Frontal cortex (tissue), 4 donors: ENCODE results near the gene PTPRD. TPM values are rescaled to one million over a fixed set of nuclear protein-coding genes. Genes with fewer than 3 reads are reported as not detected.
A peak's percentile ranks its signal among the peaks of the same experiment; 100 is the strongest.

Experiments used
- DNase-seq, 2 donors: peaks; one replicate each; pipeline ENCODE4 v3.0.0; 2012; ENCODE audit warnings: low spot score in 2 of 2
- FAIRE-seq: peaks from 2 replicates; lab custom pipeline; 2012; peaks lifted over from hg19 to GRCh38; lab: Jason Lieb, UNC
- total RNA-seq: library from RNA; depleted of rRNA; stranded (reverse); fragments of >200 nt; gene quantifications from one replicate; pipeline ENCODE4 v1.2.3, GENCODE V29; 2014
- donor health status: control.
- donor health status: control.
- donor health status: control.

The PTPRD gene
- total RNA-seq, 1 donor from 2014 or later = 191 TPM

GRCh38 chr9:8436786-8437185 is 2176.0 kb downstream of the PTPRD start:
- DNase-seq = no peak
- FAIRE-seq = no peak

GRCh38 chr9:8434621-8435020 is 2178.2 kb downstream of the PTPRD start:
- FAIRE-seq = no peak

GRCh38 chr9:8432224-8432623 is 2180.6 kb downstream of the PTPRD start:
- FAIRE-seq (no peak), DNase-seq (no peak)

More at GRCh38 chr9:8434621-8435020, 2178.2 kb downstream of the PTPRD start:
- no peak for DNase-seq

GRCh38 chr9:8431505-8431904 is 2181.3 kb downstream of the PTPRD start:
- FAIRE-seq (no peak), DNase-seq (no peak)

- DNase-seq = no peak
- no peak for FAIRE-seq
These were observed 2181.9 kb downstream of the PTPRD start for GRCh38 chr9:8430945-8431344.

- DNase-seq (no peak), FAIRE-seq (no peak)
These were observed 2183.0 kb downstream of the PTPRD start for GRCh38 chr9:8429768-8430167.

GRCh38 chr9:8429157-8429556 is 2183.6 kb downstream of the PTPRD start:
- DNase-seq (no peak), FAIRE-seq (no peak)

- FAIRE-seq (no peak), DNase-seq (no peak)
These were observed 2184.4 kb downstream of the PTPRD start for GRCh38 chr9:8428389-8428788.

- FAIRE-seq (no peak), DNase-seq (no peak)
These were observed 2187.9 kb downstream of the PTPRD start for GRCh38 chr9:8424786-8425410.

GRCh38 chr9:8420416-8420815 is 2192.4 kb downstream of the PTPRD start:
- FAIRE-seq (no peak), DNase-seq (no peak)

GRCh38 chr9:8419596-8420275 is 2193.1 kb downstream of the PTPRD start:
- DNase-seq = no peak
- FAIRE-seq = no peak

- no peak for DNase-seq
- no peak for FAIRE-seq
These were observed 2195.5 kb downstream of the PTPRD start for GRCh38 chr9:8417341-8417740.

GRCh38 chr9:8412327-8412726 is 2200.5 kb downstream of the PTPRD start:
- DNase-seq (no peak), FAIRE-seq (no peak)

GRCh38 chr9:8408575-8409190 is 2204.1 kb downstream of the PTPRD start:
- no peak for FAIRE-seq
- DNase-seq = no peak

GRCh38 chr9:8401961-8402705 is 2210.7 kb downstream of the PTPRD start:
- DNase-seq (no peak), FAIRE-seq (peak; percentile 76)

- no peak for FAIRE-seq
- no peak for DNase-seq
These were observed 2212.4 kb downstream of the PTPRD start for GRCh38 chr9:8400378-8400777.

- FAIRE-seq = no peak
- DNase-seq = no peak
These were observed 2217.8 kb downstream of the PTPRD start for GRCh38 chr9:8395022-8395421.

GRCh38 chr9:8394341-8394740 is 2218.5 kb downstream of the PTPRD start:
- DNase-seq = no peak
- FAIRE-seq = no peak

GRCh38 chr9:8392866-8393265 is 2219.9 kb downstream of the PTPRD start:
- no peak for FAIRE-seq
- DNase-seq = no peak

- FAIRE-seq (no peak), DNase-seq (no peak)
These were observed 2221.2 kb downstream of the PTPRD start for GRCh38 chr9:8391566-8391965.

GRCh38 chr9:8391132-8391531 is 2221.7 kb downstream of the PTPRD start:
- no peak for DNase-seq
- FAIRE-seq = no peak
